Stimulated activated naive CD4-positive, alpha-beta T cell (primary cell): ENCODE measurements around the gene KRT1.

ENCODE experiments used
- DNase-seq, 6 experiments: peaks; one replicate each; lab custom pipeline; 2025; lab: John Stamatoyannopoulos, UW

Gene KRT1

GRCh38 chr12:52660934-52661499 lies 19.2 kb downstream of the KRT1 start:
- no peak for DNase-seq

GRCh38 chr12:52659951-52660350 lies 20.3 kb downstream of the KRT1 start:
- DNase-seq = no peak

- no peak for DNase-seq
These were observed 20.8 kb downstream of the KRT1 start for GRCh38 chr12:52659395-52659794.

GRCh38 chr12:52658196-52658595 lies 22.0 kb downstream of the KRT1 start:
- no peak for DNase-seq

- no peak for DNase-seq
These were observed 22.8 kb downstream of the KRT1 start for GRCh38 chr12:52657250-52657902.

- DNase-seq = no peak
These were observed 23.6 kb downstream of the KRT1 start for GRCh38 chr12:52656616-52657015.

- no peak for DNase-seq
These were observed 24.5 kb downstream of the KRT1 start for GRCh38 chr12:52655720-52656124.

GRCh38 chr12:52655251-52655650 lies 25.0 kb downstream of the KRT1 start:
- no peak for DNase-seq

- no peak for DNase-seq
These were observed 28.4 kb downstream of the KRT1 start, which contains the start of gene KRT2 for GRCh38 chr12:52651726-52652261. TSS of gene KRT2 (minus strand) at chr12:52652211. CDS start at chr12:52652142, 69 bp downstream.

GRCh38 chr12:52650520-52651081 lies 29.6 kb downstream of the KRT1 start:
- no peak for DNase-seq

- no peak for DNase-seq
These were observed 31.1 kb downstream of the KRT1 start for GRCh38 chr12:52649066-52649465.

- no peak for DNase-seq
These were observed 32.1 kb downstream of the KRT1 start for GRCh38 chr12:52648012-52648550.

- DNase-seq = no peak
These were observed 32.6 kb downstream of the KRT1 start for GRCh38 chr12:52647601-52648000.

- DNase-seq = no peak
These were observed 33.6 kb downstream of the KRT1 start for GRCh38 chr12:52646613-52647012.

- DNase-seq = no peak
These were observed 34.2 kb downstream of the KRT1 start for GRCh38 chr12:52645982-52646381.

- DNase-seq = peak; percentile 37 to 97 (median 72)
These were observed 35.0 kb downstream of the KRT1 start for GRCh38 chr12:52645120-52645761.

GRCh38 chr12:52644078-52644415 lies 36.2 kb downstream of the KRT1 start:
- no peak for DNase-seq

- DNase-seq = no peak
These were observed 36.8 kb downstream of the KRT1 start for GRCh38 chr12:52643233-52644077.

- DNase-seq = peak in 1 of 6 experiments; percentile 13
These were observed 38.7 kb downstream of the KRT1 start for GRCh38 chr12:52641468-52641867.

GRCh38 chr12:52637299-52637698 lies 42.9 kb downstream of the KRT1 start:
- DNase-seq = no peak

- no peak for DNase-seq
These were observed 43.5 kb downstream of the KRT1 start for GRCh38 chr12:52636592-52637258.
